H1 (cell line): ENCODE data around the gene HOXB6. TPM values are rescaled to one million over a fixed set of nuclear protein-coding genes. Genes with fewer than 3 reads are reported as not detected.

Experiments used
- CTCF ChIA-PET: fragments of 300-600 bp; sonication (Branson Sonifier 250); formaldehyde crosslinking; loops from one replicate; lab custom pipeline; 2021; ENCODE audit not compliant: partially characterized antibody; lab: Charles Lee
- POLR2A ChIA-PET: fragments of 300-600 bp; sonication (Branson Sonifier 250); formaldehyde crosslinking; loops from one replicate; lab custom pipeline; 2021; ENCODE audit warnings: inconsistent platforms; ENCODE audit not compliant: partially characterized antibody; lab: Charles Lee
- DNase-seq, 2 experiments: peaks; one replicate each; pipeline versions ENCODE4 v3.0.0 to v3.0.0-alpha.2; 2010 to 2022; ENCODE audit warnings: low spot score in 2 of 2, low read depth in 1 of 2, mixed read lengths in 1 of 2
- FAIRE-seq: peaks from 2 replicates; lab custom pipeline; 2011; peaks lifted over from hg19 to GRCh38; lab: Jason Lieb, UNC
- H2AFZ ChIP-seq: 2 replicates; pipeline ENCODE4 v1.8.1; 2012; ENCODE audit warnings: low read length, inconsistent platforms
- H2AK5ac ChIP-seq: 2 replicates; pipeline ENCODE4 v1.6.1; 2013; ENCODE audit warnings: low read depth, low read length
- H2BK120ac ChIP-seq: replicated peaks from 2 replicates; pipeline ENCODE3; 2013; ENCODE audit warnings: low read depth, low read length, inconsistent platforms
- H2BK12ac ChIP-seq: 2 replicates; pipeline ENCODE4 v1.6.1; 2013; ENCODE audit warnings: low read depth, low read length
- H2BK15ac ChIP-seq: 2 replicates; pipeline ENCODE4 v1.6.1; 2013; ENCODE audit warnings: low read length
- H2BK20ac ChIP-seq: 2 replicates; pipeline ENCODE4 v1.6.1; 2013; ENCODE audit warnings: low read length
- H2BK5ac ChIP-seq: 2 replicates; pipeline ENCODE4 v1.6.1; 2013; ENCODE audit warnings: low read depth, low read length
- H3K14ac ChIP-seq: 2 replicates; pipeline ENCODE4 v1.6.1; 2013; ENCODE audit warnings: inconsistent platforms; ENCODE audit not compliant: insufficient read length
- H3K18ac ChIP-seq: 2 replicates; pipeline ENCODE4 v1.6.1; 2013; ENCODE audit warnings: low read length; ENCODE audit errors: extremely low read depth
- H3K23ac ChIP-seq: 2 replicates; pipeline ENCODE4 v1.6.1; 2013; ENCODE audit warnings: inconsistent platforms; ENCODE audit not compliant: insufficient read length
- H3K23me2 ChIP-seq: 2 replicates; pipeline ENCODE4 v1.6.1; 2013; ENCODE audit warnings: low read depth, low read length
- H3K27ac ChIP-seq: 2 replicates; pipeline ENCODE4 v1.6.1; 2011; ENCODE audit warnings: low read depth, low read length, inconsistent platforms
- H3K27me3 ChIP-seq, 4 experiments: replicated peaks in 1 of 4; 1 replicate in 1 of 4; 2 replicates in 3 of 4; pipeline versions ENCODE4 v1.6.1 to v1.8.1; 2011 to 2013; ENCODE audit warnings: low read length in 3 of 4, mild to moderate bottlenecking in 3 of 4, inconsistent platforms in 2 of 4, mixed read lengths in 2 of 4, moderate library complexity in 1 of 4; ENCODE audit not compliant: control insufficient read depth in 3 of 4, insufficient read depth in 3 of 4; ENCODE audit errors: extremely low read depth in 1 of 4
- H3K36me3 ChIP-seq, 4 experiments: 2 replicates each; pipeline versions ENCODE4 v1.6.1 to v1.8.1; 2011 to 2013; ENCODE audit warnings: mild to moderate bottlenecking in 4 of 4, low read length in 3 of 4, moderate library complexity in 2 of 4, control low read depth in 1 of 4, inconsistent platforms in 1 of 4; ENCODE audit not compliant: insufficient read depth in 4 of 4, control insufficient read depth in 2 of 4
- H3K4ac ChIP-seq: replicated peaks from 2 replicates; pipeline ENCODE3; 2013; ENCODE audit warnings: low read length, low read depth, mixed read lengths, inconsistent platforms; ENCODE audit not compliant: insufficient read length
- H3K4me1 ChIP-seq, 4 experiments: replicated peaks in 1 of 4; 1 replicate in 1 of 4; 2 replicates in 3 of 4; pipeline versions ENCODE4 v1.6.1 to v1.8.1; 2011 to 2013; ENCODE audit warnings: low read length in 3 of 4, inconsistent platforms in 2 of 4, mixed read lengths in 1 of 4; ENCODE audit not compliant: insufficient read depth in 4 of 4, control insufficient read depth in 3 of 4
- H3K4me2 ChIP-seq, 2 experiments: 2 replicates each; pipeline versions ENCODE4 v1.6.1 to v1.8.1; 2011 to 2013; ENCODE audit warnings: low read depth in 2 of 2, low read length in 2 of 2, control low read depth in 1 of 2, inconsistent platforms in 1 of 2, mild to moderate bottlenecking in 1 of 2; ENCODE audit not compliant: insufficient read depth in 1 of 2
- H3K4me3 ChIP-seq, 4 experiments: fragments of 200-600, 300-600 bp in 1 of 4; sonication (generic), shearing (Covaris generic), sonication (Bioruptor Twin) in 1 of 4; 2 replicates each; pipeline versions ENCODE4 v1.5.1 to v1.8.1; 2011 to 2016; ENCODE audit warnings: low read length in 4 of 4, low read depth in 3 of 4, control low read depth in 2 of 4, inconsistent platforms in 2 of 4, mild to moderate bottlenecking in 2 of 4, mixed read lengths in 1 of 4, moderate library complexity in 1 of 4; ENCODE audit not compliant: insufficient read depth in 2 of 4; ENCODE audit errors: extremely low read depth in 1 of 4
- H3K56ac ChIP-seq: replicated peaks from 2 replicates; pipeline ENCODE3; 2013; ENCODE audit warnings: low read depth, mild to moderate bottlenecking, mixed read lengths, low read length, inconsistent platforms; ENCODE audit not compliant: insufficient read length
- H3K79me1 ChIP-seq: 2 replicates; pipeline ENCODE4 v1.6.1; 2013; ENCODE audit warnings: low read depth, low read length, control low read depth
- H3K79me2 ChIP-seq, 2 experiments: 2 replicates each; pipeline versions ENCODE4 v1.6.1 to v1.8.1; 2012 to 2013; ENCODE audit warnings: low read length in 2 of 2, mild to moderate bottlenecking in 2 of 2, inconsistent platforms in 1 of 2; ENCODE audit not compliant: insufficient read depth in 2 of 2, control insufficient read depth in 1 of 2
- H3K9ac ChIP-seq, 4 experiments: replicated peaks in 1 of 4; 1 replicate in 1 of 4; 2 replicates in 3 of 4; pipeline versions ENCODE4 v1.6.1 to v1.8.1; 2011 to 2013; ENCODE audit warnings: low read depth in 3 of 4, low read length in 3 of 4, control low read depth in 2 of 4, mild to moderate bottlenecking in 2 of 4, moderate library complexity in 2 of 4, inconsistent platforms in 1 of 4; ENCODE audit errors: extremely low read depth in 1 of 4
- H3K9me3 ChIP-seq, 2 experiments: 2 replicates each; pipeline versions ENCODE4 v1.6.1 to v1.8.1; 2012 to 2013; ENCODE audit warnings: mild to moderate bottlenecking in 2 of 2, moderate library complexity in 2 of 2, control low read depth in 1 of 2, inconsistent platforms in 1 of 2, low read depth in 1 of 2, low read length in 1 of 2, mixed read lengths in 1 of 2; ENCODE audit not compliant: insufficient read depth in 2 of 2
- H4K20me1 ChIP-seq, 2 experiments: replicated peaks in 1 of 2; 2 replicates each; pipeline versions ENCODE3 to v1.8.1; 2011 to 2013; ENCODE audit warnings: inconsistent platforms in 2 of 2, low read length in 2 of 2, mild to moderate bottlenecking in 1 of 2; ENCODE audit not compliant: insufficient read depth in 2 of 2, control insufficient read depth in 1 of 2
- H4K5ac ChIP-seq: 2 replicates; pipeline ENCODE4 v1.6.1; 2013; ENCODE audit warnings: low read length, low read depth, mixed read lengths, inconsistent platforms; ENCODE audit not compliant: insufficient read length
- H4K8ac ChIP-seq: 2 replicates; pipeline ENCODE4 v1.8.0; 2013; ENCODE audit warnings: mild to moderate bottlenecking, moderate library complexity, low read length, inconsistent platforms; ENCODE audit not compliant: insufficient read depth; ENCODE audit errors: extremely low read depth
- H4K91ac ChIP-seq: replicated peaks from 2 replicates; pipeline ENCODE3; 2013; ENCODE audit warnings: low read length, mixed read lengths, inconsistent platforms; ENCODE audit not compliant: insufficient read length
- CBX8 ChIP-seq: fragments of 300-800, 300-1000 bp; sonication (generic); IDR thresholded peaks from 2 replicates; pipeline ENCODE4 v1.7.1; 2016; ENCODE audit warnings: low read depth, low read length, borderline replicate concordance
- CTBP2 ChIP-seq: IDR thresholded peaks from 2 replicates; pipeline ENCODE4 v1.7.0; 2011; ENCODE audit warnings: borderline replicate concordance, mild to moderate bottlenecking, moderate library complexity, mixed read lengths, low read length; ENCODE audit not compliant: insufficient read depth, insufficient read length
- EGR1 ChIP-seq: IDR thresholded peaks from 2 replicates; pipeline ENCODE4 v1.6.1; 2011; ENCODE audit warnings: low read depth, low read length, borderline replicate concordance
- FOSL1 ChIP-seq: IDR thresholded peaks from 2 replicates; pipeline ENCODE4 v1.6.1; 2011; ENCODE audit warnings: mild to moderate bottlenecking, low read depth, low read length, moderate library complexity; ENCODE audit not compliant: insufficient read depth
- RNF2 ChIP-seq: fragments of 200-900, 300-1000 bp; sonication (generic); IDR thresholded peaks from 2 replicates; pipeline ENCODE4 v1.7.1; 2016; ENCODE audit warnings: borderline replicate concordance, low read depth, mild to moderate bottlenecking, antibody characterized with exemption, low read length; ENCODE audit not compliant: poor library complexity, severe bottlenecking; ENCODE audit errors: missing control alignments
- SP1 ChIP-seq: IDR thresholded peaks from 2 replicates; pipeline ENCODE4 v1.6.1; 2011; ENCODE audit warnings: low read depth, low read length
- SUZ12 ChIP-seq: fragments of 200-600 bp; sonication (generic); IDR thresholded peaks from 2 replicates; pipeline ENCODE4 v1.6.1; 2012; ENCODE audit warnings: mild to moderate bottlenecking, inconsistent platforms, low read length, moderate library complexity, mixed read lengths
- TCF12 ChIP-seq: IDR thresholded peaks from 2 replicates; pipeline ENCODE4 v1.6.1; 2011; ENCODE audit warnings: low read depth, mild to moderate bottlenecking, low read length
- WGBS, 2 experiments: shearing (Covaris generic) in 1 of 2; methylation state at CpG; one replicate each; pipeline versions ENCODE4 v1.1.6 to v1.1.7; 2013 to 2015; ENCODE audit warnings: low lambda C conversion rate in 2 of 2, mixed read lengths in 2 of 2, inconsistent platforms in 1 of 2, low coverage in 1 of 2, missing lambda C conversion rate in 1 of 2; ENCODE audit not compliant: insufficient replicate concordance in 2 of 2, insufficient coverage in 1 of 2, insufficient read length in 1 of 2; ENCODE audit errors: extremely low coverage in 1 of 2, missing lambda C conversion rate in 1 of 2; 5-methylcytosine and 5-hydroxymethylcytosine counted together
- long read RNA-seq, 2 experiments: library from RNA in 1 of 2; library from capped mRNA in 1 of 2; stranded (forward); transcript quantifications; one replicate each; pipeline ENCODE4 v2.0.0, GENCODE V29; 2021; ENCODE audit warnings: inconsistent platforms in 1 of 2
- polyA minus RNA-seq, 3 experiments: library from RNA; depleted of rRNA, polyadenylated mRNA; stranded (reverse); fragments of >200 nt; gene quantifications; 1 replicate in 2 of 3; 2 replicates in 1 of 3; pipeline ENCODE4 v1.2.3, GENCODE V29; 2011
- polyA plus RNA-seq, 7 experiments: library from polyadenylated mRNA; depleted of rRNA in 3 of 7; stranded (reverse) in 5 of 7; unstranded in 2 of 7; fragments of >200 nt in 5 of 7; fragments of 200-250 nt in 2 of 7; gene quantifications; 1 replicate in 5 of 7; 2 replicates in 1 of 7; 4 replicates in 1 of 7; pipeline versions ENCODE4 v1.2.1 to v1.2.3, GENCODE V29; 2011 to 2013; ENCODE audit warnings: missing spikeins in 2 of 7, mixed read lengths in 2 of 7
- total RNA-seq: library from RNA; stranded (reverse); fragmentation: NEBNext Ultra II Directional; extraction: Animal tissue kit (Norgen Biotek cat#: 25700); gene quantifications from 2 replicates; pipeline ENCODE4 v1.2.1, GENCODE V29; 2021
- TF ChIP-seq, protein P1 (sequence below): IDR thresholded peaks from 2 replicates; pipeline ENCODE4 v1.6.1; 2011; ENCODE audit warnings: low read depth, mild to moderate bottlenecking, low read length; ENCODE audit not compliant: insufficient read depth

The HOXB6 gene
- total RNA-seq (not detected in 2 replicates), polyA plus RNA-seq (2011; rRNA removed) (not detected in 2 replicates), polyA minus RNA-seq (2011; rRNA and poly(A)+ RNA removed) (not detected in 2 replicates)
- not detected for polyA plus RNA-seq (2011; cell fraction: cytosol; rRNA removed)
- polyA plus RNA-seq (2011; cell fraction: nucleus; rRNA removed) = not detected
- 0.09 to 0.17 TPM in 2 of 4 replicates, not detected in the others for polyA plus RNA-seq (2012, experiment 1 of 2)
- polyA plus RNA-seq (2012, experiment 2 of 2) = not detected
- polyA plus RNA-seq (2013, experiment 1 of 2) = not detected
- not detected for polyA plus RNA-seq (2013, experiment 2 of 2)
- not detected for polyA minus RNA-seq (2011; cell fraction: cytosol; rRNA and poly(A)+ RNA removed)
- not detected for polyA minus RNA-seq (2011; cell fraction: nucleus; rRNA and poly(A)+ RNA removed)
- long read RNA-seq, experiment 1 = 0 reads
- long read RNA-seq, experiment 2 = 0 reads

DNA sequence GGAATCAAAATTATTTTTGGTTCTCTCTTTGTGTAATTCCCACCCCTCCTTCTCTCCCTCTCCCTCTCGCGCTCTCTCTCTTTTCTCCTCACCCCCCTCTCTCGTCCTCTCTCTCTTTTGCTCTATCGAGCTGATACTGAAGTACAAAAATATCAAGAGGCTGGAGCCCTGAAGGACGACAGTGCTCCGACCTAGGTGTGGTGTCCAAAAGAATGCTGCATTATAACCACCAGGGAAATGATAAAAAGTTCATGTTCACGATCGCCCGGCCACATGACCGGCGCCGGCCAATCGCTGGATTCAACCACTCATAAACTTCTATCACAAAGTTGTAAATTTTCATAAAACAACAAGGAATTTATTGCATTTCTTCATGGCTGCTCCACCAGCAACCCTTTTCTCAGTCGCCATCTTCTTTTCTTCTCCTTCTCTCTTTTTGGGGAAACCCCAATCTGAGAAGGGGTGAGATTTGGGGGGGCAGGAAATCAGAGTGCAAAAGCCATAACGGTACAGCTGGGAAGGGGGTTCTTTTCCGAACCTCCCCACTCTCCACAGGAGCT, at the start of gene HOXB6:
Gene HOXB6, minus strand, starts transcription at position 217 of the 560 bp plus-strand sequence. CDS start 6,836 bp downstream, outside the sequence.
- no peak for FAIRE-seq
- Histone ChIP-seq H3K36me3 (peaks cover 0 to 3% (median 0%) of the 10 kb centered on the region in 4 experiments; a peak in 1 of 8 replicates), H4K91ac (no peak within 1 kb of the TSS), H4K20me1 (peaks cover 24 to 51% of the 10 kb centered on the region in 2 experiments), H2BK120ac (no peak within 1 kb of the TSS), H2BK12ac (no peak within 1 kb of the TSS), H3K18ac (no peak within 1 kb of the TSS), H3K23ac (no peak within 1 kb of the TSS), H3K27me3 (peaks cover 97 to 100% (median 99%) of the 10 kb centered on the region in 4 experiments), H2AFZ (no peak within 1 kb of the TSS), H3K56ac (no peak within 1 kb of the TSS), H3K79me1 (no peaks in the 10 kb centered on the region), H3K4ac (no peak within 1 kb of the TSS), H2BK5ac (no peak within 1 kb of the TSS), H3K23me2 (no peaks in the 10 kb centered on the region; the same call in 1 of the 2 replicates), H3K9me3 (no peaks in the 10 kb centered on the region), H3K14ac (no peak within 1 kb of the TSS), H4K5ac (no peak within 1 kb of the TSS), H2AK5ac (0 out of 2 replicates have a peak within 1 kb of the TSS, but pooled peaks have one; percentile 39), H3K79me2 (no peaks in the 10 kb centered on the region), H2BK20ac (no peak within 1 kb of the TSS), H3K4me3 (no peak within 1 kb of the TSS), H3K4me2 (no peak within 1 kb of the TSS), H3K4me1 (peaks cover 0 to 3% (median 0%) of the 10 kb centered on the region in 4 experiments; a peak in 2 of 7 replicates), H4K8ac (no peak within 1 kb of the TSS), H3K9ac (no peak within 1 kb of the TSS), H2BK15ac (no peak within 1 kb of the TSS), H3K27ac (no peak within 1 kb of the TSS)
- POLR2A ChIA-PET = no interaction called here
- WGBS, 2 experiments = 31% methylated on average over 16 of the region's 16 CpGs; no CpG with 5 or more reads in 1 of the 2 experiments
- no peak for DNase-seq
- CTCF ChIA-PET = interaction anchor here (0.8 to 2.0 kb wide), 5 partner anchors 38 to 89 kb away, joined by 3 to 4 read pairs (median 3); no protein-coding TSS in a partner anchor
- TF ChIP-seq, protein P1, sequence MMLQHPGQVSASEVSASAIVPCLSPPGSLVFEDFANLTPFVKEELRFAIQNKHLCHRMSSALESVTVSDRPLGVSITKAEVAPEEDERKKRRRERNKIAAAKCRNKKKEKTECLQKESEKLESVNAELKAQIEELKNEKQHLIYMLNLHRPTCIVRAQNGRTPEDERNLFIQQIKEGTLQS = no peak
- no peak for TF ChIP-seq TCF12
- TF ChIP-seq CTBP2 = no peak
- TF ChIP-seq EGR1 = no peak
- TF ChIP-seq SUZ12 = no peak
- TF ChIP-seq RNF2 = no peak
- no peak for TF ChIP-seq FOSL1
- no peak for TF ChIP-seq CBX8
- TF ChIP-seq SP1 = no peak
